UCSD-AML1 (cell line): ENCODE results near the gene CACNA1B.
"Not testable (repeated sequence)": the region's sequence is repeated elsewhere in the genome, so short reads cannot be mapped to it uniquely, and the experiment has no call there.

Source experiments
- DNase-seq: peaks from one replicate; lab custom pipeline; 2025; ENCODE audit not compliant: unreplicated experiment; lab: John Stamatoyannopoulos, UW

The CACNA1B gene

GRCh38 chr9:137877506-137878122 is at the start of gene CACNA1B:
TSS of gene CACNA1B (plus strand) at chr9:137877782. CDS start at chr9:137877934, 152 bp downstream.
- not testable (repeated sequence) for DNase-seq

- no peak for DNase-seq
These were observed 49.6 kb upstream of the CACNA1B start for GRCh38 chr9:137827908-137828526.

GRCh38 chr9:137828527-137829259 is 48.9 kb upstream of the CACNA1B start:
- DNase-seq, result no peak

GRCh38 chr9:137829260-137829996 is 48.2 kb upstream of the CACNA1B start:
- DNase-seq, result no peak

GRCh38 chr9:137832191-137832700 is 45.3 kb upstream of the CACNA1B start:
- no peak for DNase-seq

- DNase-seq, result no peak
These were observed 44.6 kb upstream of the CACNA1B start for GRCh38 chr9:137832830-137833590.

GRCh38 chr9:137833721-137834613 is 43.6 kb upstream of the CACNA1B start:
- no peak for DNase-seq

GRCh38 chr9:137834846-137835546 is 42.6 kb upstream of the CACNA1B start:
- no peak for DNase-seq

GRCh38 chr9:137836151-137836830 is 41.3 kb upstream of the CACNA1B start:
- no peak for DNase-seq

GRCh38 chr9:137836831-137837241 is 40.7 kb upstream of the CACNA1B start:
- DNase-seq, result no peak

- DNase-seq, result no peak
These were observed 40.0 kb upstream of the CACNA1B start for GRCh38 chr9:137837345-137838278.

- no peak for DNase-seq
These were observed 39.0 kb upstream of the CACNA1B start for GRCh38 chr9:137838576-137838975.

GRCh38 chr9:137843355-137843754 is 34.2 kb upstream of the CACNA1B start:
- DNase-seq, result no peak

- no peak for DNase-seq
These were observed 25.9 kb upstream of the CACNA1B start for GRCh38 chr9:137851516-137852267.

- no peak for DNase-seq
These were observed 24.1 kb upstream of the CACNA1B start for GRCh38 chr9:137853392-137853995.

- DNase-seq, result no peak
These were observed 17.2 kb upstream of the CACNA1B start for GRCh38 chr9:137860361-137860760.
